ENCODE measurements around the gene CARD14.
"Not testable (repeated sequence)": the region's sequence is repeated elsewhere in the genome, so short reads cannot be mapped to it uniquely, and the experiment has no call there.

The CARD14 gene

DNA sequence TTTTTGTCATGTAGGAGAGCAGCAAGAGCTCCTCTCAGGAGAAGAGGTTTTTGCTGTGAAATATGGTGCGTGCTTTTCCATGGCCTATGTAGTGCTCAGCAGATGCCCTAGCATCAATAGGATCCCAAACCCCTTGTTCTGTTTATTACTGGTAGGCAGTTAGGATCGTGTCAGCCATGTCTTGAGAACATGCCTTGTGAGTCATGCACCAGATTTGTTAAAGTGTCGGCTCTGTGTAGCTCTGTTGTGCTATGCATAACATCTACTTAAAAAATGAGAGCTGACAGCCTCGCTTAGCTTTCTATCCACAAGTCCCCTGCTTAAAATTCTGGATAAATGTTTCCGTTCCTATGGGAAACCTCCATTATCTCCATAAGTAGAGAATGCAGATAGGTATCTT is 18.5 kb upstream of the CARD14 start:
- DNase-seq, result no peak

DNA sequence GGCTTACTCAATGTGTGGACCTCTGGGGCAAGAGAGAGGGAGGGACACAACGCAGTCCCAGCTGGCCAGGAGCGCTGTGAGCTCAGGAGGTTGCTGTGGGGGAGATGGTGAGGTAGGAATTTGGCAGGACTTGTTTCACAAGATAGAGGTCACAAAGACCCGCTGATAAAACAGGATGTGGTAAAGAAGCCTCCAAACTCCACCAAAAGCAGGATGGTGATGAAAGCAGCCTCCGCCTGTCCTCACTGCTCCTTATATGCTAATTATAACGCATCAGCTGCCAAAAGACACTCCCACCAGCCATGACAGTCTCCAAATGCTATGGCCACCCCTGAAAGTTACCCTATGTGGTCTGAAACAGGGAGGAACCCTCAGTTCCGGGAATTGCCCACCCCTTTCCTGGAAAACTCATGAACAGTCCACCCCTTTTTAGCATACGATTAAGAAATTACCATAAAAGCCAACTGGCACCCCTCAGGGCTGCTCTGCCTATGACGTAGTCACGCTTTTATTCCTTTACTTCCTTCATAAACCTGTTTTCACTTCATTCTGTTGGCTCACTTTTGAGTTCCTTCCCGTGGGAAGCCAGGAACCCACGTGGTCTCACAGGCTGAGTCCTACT is 17.6 kb upstream of the CARD14 start:
- DNase-seq, result no peak

DNA sequence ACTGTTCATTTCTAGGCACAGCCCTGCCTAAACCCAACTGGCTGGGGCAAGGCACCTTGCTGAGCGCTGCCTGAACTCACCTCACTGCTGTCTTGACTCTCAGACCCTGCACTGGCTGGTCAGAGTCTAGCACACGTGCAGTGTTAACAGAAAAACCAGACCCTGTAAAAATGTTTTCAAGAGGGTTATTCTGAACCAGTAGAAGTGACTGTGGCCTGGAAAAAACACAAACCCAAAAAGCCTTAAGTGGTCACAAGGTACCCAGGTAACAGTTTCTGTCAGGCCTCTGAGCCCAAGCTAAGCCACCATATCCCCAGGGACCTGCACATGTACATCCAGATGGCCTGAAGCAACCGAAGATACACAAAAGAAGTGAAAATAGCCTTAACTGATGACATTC is 16.8 kb upstream of the CARD14 start:
- DNase-seq, result no peak

DNA sequence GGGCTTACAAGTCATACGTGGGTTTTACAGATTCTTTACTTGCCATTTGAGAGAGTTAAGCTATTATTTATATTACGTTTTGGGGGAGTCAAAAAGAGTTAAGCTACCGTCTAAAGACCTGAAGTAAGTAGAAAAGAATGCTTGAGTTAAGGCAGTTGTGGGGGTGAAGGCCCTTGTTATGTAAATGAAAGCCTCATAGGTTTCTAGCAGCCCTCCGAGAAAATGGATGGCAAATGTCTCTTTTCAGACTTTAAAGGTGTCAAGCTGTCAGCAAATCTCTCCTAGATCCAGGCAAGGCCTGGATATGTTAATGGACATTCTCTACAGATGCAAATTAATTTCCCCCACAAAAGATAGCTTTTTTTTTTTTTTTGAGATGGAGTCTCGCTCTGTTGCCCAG is 15.7 kb upstream of the CARD14 start:
- DNase-seq, result no peak

DNA sequence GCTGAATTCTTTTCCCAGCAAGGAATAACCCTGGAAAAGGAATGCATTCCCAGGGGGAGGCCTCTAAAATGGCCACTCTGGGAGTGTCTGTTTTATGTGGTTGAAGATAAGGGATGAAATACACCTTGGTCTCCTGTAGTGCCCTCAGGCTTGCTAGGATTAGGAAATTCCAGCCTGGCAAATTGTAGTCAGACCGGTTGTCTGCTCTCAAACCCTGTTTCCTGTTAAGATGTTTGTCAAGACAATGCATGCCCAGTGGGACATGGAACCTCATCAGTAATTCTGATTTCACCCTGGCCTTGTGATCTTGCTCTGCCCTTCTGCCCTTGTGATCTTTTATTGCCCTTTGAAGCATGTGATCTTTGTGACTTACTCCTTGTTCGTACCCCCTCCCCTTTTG is 14.2 kb upstream of the CARD14 start:
- not testable (repeated sequence) for DNase-seq

DNA sequence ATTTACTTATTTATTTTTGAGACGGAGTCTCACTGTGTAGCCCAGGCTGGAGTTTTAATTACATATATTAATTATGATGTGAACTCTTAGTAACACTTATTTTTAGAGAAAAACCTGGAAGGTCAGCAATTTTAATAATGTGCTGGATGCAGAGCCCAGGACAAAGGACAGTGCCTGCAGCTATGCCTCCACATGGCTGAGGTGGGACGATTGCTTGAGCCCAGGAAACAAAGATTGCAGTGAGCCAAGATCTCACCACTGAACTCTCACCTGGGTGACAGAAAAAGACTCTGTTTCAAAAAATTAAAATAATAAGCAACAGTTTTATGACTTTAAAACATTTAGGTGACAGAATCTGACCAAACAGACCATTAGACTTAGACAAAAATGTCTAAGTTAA is 11.0 kb upstream of the CARD14 start:
- DNase-seq, result no peak

DNA sequence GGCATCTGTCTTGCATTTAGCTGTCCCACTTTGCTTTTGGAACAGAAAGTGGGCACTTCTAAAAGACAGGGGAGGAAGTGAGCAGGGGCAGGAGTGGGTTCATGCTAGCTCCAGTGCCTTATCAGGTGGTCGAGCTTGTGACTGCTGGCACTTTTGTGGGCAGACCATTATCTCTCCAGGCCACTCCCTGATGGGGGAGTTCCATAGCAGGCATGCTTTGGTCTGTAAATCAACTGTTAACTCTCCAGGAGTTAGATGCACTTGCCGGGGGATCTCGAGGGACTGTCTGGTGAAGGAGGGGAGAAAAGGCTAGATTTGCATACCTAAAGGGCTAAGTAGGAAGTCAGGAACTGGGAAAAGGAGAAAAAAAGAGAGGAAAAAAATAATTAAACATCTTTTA is 9.3 kb upstream of the CARD14 start:
- DNase-seq, result no peak

DNA sequence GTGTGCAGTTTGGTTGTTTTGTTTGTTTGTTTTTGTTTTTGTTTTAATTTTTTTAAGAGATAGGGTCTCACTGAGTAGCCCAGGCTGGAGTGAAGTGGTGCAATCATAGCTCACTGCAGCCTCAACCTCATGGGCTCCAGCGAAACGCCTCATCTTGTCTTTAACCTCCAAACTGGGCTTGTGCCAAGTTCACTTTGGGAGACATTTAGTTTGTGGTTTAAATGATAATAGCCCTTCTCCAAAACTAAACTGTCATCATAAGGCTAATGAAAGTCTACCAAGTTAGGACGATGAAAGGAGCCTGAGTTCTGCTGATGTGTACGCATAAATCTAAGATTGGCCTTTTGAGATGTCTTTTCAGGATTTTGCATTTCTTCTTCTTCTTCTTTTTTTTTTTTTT is 6.5 kb upstream of the CARD14 start:
- DNase-seq, result no peak

DNA sequence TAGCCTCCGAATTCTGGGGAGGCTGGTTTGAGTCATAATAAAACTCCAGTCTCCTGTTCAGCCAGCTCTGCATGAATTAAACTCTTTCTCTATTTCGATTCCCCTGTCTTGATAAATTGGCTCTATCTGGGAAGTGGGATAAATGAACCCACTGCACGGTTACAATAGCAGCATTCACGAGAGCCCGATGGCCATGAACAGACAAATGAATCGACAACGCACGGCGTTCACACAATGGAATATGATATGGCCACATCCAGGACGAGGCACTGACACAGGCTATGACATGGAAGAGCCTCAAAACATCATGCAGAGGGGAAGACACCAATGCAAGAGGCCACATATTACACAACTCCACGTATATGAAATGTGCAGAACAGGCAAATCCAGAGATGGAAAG is 5.6 kb upstream of the CARD14 start:
- DNase-seq, result no peak

DNA sequence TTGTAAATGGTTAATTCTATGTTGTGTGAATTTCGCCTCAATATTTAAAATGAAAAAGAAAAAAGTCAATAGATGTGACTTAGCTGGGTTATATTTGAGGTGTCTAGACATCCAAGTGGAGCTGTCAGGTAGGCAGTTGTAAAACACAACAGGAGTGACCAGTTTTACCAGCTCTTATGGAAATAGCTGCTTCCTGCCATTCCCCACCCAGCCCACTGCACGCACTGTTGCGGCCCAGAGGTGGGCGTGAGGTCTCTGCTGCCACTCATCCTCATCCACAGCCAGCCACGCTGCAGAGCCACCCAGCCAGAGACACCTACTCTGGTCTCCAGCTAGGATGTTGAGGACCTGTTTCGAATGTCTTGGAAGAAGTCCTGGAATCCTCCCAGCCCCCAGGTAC is 3.4 kb upstream of the CARD14 start:
- no peak for DNase-seq

DNA sequence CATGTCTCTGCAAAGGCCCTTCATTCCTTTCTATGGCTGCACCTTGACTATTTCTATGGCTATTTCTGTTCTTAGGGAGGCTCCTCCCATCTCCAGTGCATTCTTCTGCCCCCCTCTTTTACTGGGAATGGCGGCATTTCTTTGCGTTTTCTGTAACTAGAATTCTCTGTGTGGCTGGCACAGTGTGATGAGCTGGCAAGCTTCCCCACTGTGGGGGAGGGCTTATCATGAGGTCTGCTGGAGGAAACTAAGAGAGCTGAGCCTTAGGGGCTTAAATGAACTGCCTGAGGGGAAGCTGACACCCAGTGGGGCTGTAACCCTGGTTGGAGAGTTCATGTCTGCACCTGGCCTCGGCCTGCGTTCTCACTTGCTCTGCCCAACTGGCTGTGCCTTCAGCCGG is 1.5 kb upstream of the CARD14 start:
- DNase-seq, result no peak

DNA sequence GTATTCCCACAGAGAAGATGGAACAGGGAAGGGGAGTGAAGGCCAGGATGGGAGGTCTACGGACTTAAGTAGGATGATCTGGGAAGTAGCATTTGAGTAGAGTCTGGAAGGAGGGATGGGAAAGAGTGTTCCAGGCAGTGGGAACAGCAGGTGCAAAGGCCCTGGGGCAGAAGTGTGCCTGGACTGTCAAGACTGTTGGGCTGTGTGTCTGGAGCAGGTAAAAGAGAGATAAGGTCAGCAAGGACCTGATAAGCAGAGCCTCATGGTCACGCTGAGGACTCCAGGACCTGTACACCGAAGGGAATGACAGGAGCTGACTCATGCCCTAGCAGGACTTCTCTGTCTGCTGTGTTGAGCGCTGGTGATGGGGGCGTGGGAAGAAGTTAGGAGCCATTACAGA is 723 bp upstream of the CARD14 start:
- no peak for DNase-seq

DNA sequence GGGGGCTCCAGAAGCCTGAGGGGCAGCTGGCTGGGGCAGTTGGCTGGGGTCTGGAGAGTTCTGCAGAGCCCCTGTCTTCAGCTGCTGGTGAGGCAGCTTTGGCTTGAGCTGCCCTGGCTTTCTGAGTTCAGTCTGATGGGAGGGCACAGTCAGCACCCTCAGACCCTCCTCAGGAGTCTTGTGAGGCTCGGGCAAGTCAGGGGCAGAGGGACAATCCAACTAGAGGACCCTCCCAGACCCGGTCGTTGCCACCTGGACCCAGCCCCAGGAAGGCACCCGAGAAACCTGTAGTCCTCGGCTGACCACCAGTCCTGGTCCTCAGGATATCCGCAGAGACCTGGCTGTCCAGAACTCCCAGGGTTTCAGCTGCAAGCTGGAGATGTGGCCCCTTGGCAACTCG is 1.9 kb downstream of the CARD14 start:
- DNase-seq, result no peak

DNA sequence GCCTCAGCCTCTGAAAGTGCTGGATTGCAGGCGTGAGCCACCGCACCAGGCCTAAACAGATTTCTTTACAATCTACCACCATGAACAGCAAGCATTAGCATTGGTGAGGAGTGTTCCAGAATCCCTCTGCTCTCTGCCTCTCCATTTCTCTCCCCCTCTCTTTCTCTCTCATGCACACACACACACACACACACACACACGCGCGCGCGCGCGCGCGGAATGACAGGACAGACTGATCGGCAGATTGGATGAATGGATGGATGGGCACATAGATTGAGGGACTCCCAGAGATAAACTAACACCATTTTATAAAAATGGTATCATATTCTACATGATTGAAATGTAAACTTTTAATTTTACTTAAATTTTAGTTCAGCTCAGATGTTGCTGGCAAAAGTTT is 3.3 kb downstream of the CARD14 start:
- DNase-seq, result no peak

DNA sequence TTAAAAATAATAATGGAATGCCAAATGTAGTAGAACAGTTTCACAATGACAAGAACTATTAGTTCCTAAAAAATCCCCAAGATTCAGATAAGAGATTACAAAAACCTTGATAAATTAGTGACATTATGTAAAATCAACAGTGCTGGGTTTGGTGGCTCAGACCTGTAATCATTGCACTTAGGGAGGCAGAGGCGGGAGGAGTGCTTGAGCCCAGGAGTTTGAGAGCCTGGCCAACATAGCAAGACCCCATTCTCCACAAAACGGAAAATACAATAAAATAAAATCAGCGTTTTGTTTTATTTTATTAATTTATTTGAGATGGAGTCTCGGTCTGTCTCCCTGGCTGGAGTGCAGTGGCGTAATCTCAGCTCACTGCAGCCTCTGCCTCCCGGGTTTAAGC is 4.1 kb downstream of the CARD14 start:
- DNase-seq, result no peak

DNA sequence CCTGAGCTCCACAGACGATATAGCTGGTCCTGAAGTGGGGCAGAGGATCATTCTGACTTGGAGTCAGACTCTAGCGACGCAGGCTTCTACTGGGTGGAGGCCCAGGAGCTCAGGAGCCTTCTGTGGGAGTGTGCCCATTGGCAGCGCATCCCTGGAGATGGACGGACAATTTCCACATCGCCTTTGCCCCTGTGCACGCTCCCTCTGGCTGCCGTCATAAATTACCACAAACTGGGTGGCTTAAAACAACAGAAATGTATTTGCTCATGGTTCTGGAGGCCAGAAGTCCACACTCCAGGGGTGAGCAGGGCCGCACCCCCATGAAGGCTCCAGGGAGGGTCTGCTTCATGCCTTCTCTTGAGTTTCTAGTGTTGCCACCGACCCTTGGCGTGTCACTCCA is 6.9 kb downstream of the CARD14 start:
- no peak for DNase-seq

DNA sequence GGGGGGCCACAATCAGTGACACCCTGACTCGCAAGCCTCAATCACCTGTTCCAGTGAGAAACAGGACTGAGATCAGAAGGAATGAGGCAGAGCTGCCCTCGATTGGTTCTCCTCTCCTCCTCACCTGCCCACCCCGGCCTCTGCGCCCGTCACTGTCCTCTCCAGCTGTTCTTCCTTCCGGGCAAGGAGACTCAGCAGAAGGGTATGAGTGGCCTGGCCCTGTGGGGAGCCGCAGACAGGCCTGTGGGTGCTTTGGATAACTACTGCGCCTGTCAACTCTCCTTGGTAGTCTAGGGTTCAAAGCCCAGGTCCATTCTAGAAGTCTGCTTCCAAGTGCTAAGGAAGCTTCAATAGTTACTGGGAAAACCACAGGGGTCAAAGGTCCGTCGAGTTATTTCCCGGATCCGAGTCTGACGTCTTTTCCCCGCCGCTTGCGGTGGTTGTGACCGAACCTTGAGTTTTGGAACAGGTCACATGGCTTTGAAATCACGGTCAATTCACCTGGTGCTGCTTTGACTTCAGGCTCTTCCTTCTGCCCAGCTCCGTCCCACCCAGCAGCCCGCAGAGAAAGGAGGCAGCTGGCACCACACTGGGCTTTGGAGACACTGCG is 8.3 kb downstream of the CARD14 start:
- DNase-seq, result no peak

DNA sequence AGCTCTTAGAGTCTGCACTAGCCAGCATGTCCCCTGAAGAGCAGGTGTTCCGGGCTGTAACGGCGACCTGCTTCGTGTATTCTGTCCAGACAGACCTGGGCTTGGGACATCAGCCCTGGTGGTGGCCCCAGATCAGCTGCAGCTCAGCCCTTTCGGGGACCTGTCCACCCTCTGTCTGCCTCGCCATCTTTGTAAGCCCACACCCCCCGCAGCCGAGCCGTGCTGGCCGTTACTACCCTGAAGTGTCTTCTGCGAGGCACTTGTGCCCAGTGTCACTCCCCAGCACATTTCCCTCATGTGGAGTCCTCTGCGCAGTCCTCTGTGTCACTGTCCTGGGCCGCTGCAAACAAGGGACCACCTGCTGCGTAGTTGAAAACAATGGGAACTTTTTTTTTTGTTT is 10.4 kb downstream of the CARD14 start:
- no peak for DNase-seq

DNA sequence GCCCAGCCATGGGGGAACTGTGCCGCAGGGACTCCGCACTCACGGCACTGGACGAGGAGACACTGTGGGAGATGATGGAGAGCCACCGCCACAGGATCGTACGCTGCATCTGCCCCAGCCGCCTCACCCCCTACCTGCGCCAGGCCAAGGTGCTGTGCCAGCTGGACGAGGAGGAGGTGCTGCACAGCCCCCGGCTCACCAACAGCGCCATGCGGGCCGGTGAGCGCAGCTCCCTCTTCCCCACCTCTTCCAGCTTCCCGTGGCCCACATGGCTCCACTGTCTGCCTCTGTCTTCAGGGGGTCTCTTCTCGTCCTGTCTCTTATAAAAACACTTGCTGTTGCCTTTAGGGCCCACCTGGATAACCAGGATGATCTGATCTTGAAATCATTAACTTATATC is 11.6 kb downstream of the CARD14 start:
- no peak for DNase-seq

DNA sequence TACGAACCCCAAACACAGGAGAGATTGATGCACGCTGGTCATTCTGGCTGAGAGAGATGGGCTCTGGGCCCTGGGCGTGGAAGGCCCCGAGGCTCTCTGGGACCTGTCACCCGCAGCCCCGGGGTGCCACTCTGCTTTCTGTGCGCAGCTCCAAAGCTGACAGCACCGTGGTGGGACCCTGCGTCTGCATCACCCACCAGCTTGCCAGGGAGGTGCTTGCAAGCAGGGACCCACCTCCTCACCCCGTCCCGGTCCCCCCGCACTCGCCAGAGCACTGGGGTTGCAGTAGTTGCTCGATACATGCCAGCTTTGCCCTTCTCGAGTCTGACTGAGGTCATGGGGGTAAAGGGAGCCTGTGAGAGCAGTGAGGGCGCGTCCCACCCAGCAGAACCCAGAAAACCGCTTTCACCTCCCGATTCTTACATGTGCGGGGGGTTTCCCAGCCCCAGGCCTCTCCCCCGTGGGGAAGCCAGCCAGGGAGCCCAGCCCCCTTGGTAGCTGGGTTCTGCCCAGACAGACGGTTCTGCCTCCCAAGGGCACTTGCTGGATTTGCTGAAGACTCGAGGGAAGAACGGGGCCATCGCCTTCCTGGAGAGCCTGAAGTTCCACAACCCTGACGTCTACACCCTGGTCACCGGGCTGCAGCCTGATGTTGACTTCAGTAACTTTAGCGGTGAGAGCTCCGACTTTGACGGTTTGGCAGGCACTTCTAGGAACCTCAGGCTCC is 12.5 kb downstream of the CARD14 start:
- DNase-seq, result no peak

DNA sequence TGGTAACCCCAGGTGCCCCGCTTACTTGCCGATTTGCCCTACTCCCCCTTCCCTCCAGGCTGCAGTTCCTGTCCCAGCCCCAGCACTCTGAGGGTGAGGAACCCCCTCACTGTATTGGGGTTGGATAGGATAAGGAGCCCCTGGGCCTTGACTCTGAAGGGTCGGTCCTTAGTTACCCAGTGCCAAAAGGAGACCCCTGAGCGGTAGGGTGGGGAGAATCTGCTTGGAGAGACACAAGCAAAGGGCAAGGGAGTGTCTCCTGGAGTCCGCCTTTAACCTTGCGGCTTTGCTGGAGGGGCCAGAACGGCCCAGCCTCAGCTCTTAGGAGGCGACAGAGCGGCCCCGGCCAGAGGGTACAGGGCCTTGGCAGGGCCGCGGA is 13.0 kb downstream of the CARD14 start:
- DNase-seq, result no peak

DNA sequence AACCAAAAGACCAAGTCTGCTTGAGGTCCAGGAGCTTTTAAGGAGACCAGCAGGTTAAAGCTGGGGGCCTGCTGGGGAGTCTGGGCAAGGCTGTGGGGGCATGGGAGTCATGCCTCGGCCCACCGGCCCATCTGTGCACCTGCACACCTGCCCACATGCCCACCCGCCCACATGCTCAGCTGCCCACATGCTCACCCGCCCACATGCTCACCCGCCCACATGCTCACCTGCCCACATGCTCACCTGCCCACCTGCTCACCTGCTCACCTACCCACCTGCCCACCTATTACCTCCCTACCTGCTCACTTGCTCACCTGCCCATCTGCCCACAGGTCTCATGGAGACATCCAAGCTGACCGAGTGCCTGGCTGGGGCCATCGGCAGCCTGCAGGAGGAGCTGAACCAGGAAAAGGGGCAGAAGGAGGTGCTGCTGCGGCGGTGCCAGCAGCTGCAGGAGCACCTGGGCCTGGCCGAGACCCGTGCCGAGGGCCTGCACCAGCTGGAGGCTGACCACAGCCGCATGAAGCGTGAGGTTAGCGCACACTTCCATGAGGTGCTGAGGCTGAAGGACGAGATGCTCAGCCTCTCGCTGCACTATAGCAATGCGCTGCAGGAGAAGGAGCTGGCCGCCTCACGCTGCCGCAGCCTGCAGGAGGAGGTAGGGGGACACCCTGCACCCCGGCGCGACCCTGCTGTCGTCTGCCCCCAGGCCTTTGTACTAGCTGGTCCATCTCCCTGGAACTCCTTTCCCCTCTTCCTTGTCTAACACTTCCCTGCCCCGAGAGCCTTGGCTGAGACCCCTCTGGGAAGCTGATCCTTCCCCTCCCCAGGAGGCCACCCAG is 14.0 kb downstream of the CARD14 start:
- no peak for DNase-seq

DNA sequence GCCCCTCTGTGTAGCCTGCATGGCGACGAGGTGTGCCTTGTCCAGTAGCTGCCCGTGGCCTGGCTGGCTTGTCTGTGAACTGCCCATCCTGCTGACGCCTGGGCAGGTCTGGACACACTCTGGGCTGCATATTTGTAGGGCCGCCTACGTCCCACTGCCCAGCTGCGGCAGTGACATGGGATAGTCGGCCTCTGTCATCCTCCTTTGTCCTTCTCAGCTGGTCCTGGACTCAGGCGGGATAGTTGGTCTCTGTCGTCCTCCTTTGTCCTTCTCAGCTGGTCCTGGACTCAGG is 14.5 kb downstream of the CARD14 start:
- DNase-seq, result no peak

DNA sequence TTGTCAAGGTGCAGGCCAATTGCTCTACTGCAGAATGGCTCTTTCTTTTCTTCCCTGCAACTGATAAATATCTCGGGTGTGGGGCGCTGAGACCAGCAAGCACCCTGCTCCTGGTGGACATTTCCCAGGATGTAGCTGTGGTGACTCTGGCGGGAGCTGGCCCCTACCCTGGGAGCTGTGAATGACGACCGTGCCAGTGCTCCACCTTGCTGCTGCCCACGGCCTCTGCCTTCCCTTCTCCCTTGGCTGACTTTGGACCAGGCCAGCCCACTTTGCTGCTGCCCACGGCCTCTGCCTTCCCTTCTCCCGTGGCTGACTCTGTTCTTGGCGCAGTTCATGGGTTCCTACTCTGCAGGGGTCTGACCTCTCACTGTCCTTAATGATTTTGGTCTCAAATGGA is 16.1 kb downstream of the CARD14 start:
- DNase-seq, result no peak

All from C1 segment of cervical spinal cord (tissue), 14 donors.